ENCODE results near the gene MAPK11.
A peak's percentile ranks its signal among the peaks of the same experiment; 100 is the strongest.

The MAPK11 gene

DNA sequence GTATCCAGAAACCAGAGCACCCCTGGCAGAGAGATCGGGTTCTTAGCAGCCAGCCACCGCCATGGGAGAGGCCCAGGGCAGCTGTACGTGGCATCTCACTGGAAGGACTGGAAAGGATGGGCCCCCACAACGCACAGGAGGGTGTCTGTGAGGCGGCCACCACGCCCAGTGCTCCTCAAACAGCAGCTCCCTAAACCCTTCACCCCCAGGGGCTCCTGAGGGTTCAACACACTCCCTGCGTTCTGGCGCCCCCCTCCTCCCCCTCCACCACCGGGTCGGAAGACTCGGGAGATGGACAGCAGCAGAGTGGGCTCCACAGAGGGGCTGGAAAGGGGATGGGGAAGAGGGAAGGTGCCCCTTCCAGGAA is 9.8 kb downstream of the MAPK11 start:
- no peak for DNase-seq

GRCh38 chr22:50259302-50259701 is 10.9 kb downstream of the MAPK11 start:
- DNase-seq = no peak

GRCh38 chr22:50258361-50259292 is 11.6 kb downstream of the MAPK11 start:
- no peak for DNase-seq

GRCh38 chr22:50257451-50258360 is 12.5 kb downstream of the MAPK11 start:
- no peak for DNase-seq

GRCh38 chr22:50257041-50257440 is 13.1 kb downstream of the MAPK11 start:
- no peak for DNase-seq

GRCh38 chr22:50256258-50256862 is 13.8 kb downstream of the MAPK11 start:
- DNase-seq = no peak

- DNase-seq = no peak
Observed at GRCh38 chr22:50255607-50256006, 14.6 kb downstream of the MAPK11 start.

- no peak for DNase-seq
Observed at GRCh38 chr22:50255099-50255498, 15.1 kb downstream of the MAPK11 start.

DNA sequence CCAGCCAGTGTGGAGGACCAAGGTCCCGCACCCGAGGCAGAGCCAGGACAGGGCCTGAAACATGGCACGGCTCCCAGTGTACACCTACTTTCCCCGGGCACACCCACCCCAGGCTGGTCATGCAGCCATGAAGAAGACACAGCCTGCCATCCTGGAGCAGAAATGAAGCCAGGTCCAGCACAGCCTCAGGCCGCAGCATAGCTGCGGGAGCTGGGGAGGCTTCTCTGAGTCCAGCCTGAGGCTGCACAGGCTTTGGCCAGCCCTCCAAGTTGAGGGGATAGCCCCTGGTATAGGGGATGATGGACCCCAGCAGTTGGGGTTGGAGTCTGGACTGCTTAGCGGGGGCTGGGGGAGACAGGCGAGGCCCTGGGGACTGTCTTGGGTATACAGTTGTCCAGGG is 16.2 kb downstream of the MAPK11 start:
- no peak for DNase-seq

DNA sequence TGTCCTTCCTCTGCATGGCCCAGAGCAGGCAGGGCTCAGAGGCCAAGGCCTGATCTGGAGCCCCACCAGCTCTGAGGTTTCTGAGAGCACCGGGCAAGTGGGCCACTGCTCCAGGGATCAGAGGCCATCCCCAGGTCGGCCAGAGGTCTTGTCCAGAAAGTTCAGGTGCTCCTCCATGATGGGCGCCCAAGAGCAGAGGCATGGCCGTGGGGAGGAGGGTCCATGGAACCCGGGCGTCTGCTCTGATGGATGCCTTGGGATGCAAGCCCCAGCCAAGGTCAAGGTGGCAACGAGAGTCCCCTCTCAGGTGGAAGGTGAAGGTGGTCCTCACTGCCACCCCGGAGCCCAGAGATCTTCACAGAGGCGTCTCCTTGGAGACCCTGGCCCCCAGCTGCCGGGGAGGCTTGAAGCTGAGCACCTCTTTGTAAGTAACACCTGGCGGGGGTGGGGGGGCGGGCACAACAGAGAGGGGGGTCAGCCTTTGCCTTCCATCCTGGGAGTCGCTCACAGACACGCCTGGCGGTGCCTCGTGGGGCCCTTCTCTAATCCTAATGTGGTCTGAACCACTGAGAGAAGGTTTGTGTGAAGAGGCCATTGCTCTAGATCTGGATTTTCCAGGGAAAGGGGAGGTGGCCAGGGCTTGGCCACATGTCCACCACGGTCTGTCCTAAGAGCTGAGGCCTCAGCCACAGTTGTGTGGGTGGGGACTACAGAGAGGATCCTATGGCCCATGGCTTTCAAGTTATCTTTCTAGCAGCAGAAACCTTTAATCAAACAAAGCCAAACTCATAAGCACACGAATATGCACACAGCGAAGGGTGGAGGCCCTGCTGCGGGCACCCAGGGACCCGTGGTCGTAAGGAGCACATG is 16.9 kb downstream of the MAPK11 start:
- DNase-seq = no peak

DNA sequence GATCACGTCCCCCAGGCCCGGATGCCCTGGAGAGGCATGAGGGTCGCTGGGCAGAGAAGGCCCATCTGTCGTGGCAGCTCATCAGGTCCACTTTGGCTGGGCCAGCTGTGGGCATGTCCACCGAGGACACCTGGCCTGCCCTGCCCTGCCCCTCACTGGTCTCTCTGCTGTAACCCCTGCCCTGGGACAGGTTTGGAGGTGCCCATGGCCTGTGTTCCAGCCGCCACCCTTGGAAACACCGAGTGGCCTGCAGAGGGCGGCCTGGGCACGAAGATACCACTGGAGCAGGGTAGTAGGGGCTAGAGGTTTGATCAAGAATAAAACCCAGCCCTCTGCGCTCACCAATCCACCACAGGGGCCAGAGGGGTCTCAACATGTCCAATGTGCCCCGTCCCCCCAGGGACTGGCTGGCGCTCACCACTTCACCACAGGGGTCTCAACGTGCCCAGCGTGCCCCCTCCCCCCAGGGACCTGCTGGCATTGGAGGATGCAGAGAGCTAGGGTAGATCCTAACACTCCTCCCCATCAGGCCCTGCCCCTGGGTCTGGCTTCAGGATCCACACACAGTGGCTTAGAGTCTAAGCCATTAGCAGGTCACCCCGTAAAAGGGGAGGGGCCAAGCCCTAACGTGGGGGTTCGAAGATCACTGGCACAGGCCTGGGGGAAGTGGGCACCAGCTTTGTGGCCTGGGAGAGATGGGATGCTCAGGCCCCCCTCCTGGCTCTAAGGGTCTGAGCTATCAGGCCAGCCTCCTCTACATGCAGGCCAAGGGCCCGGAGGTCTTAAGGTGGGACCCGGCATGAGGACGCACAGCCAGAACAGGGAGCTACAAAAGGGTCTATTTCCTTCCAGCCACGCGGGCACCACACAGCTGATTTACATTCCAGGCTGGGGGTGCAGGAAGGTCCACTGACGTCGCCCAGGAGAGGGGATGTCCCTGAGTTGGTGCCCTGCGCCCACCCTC is 17.8 kb downstream of the MAPK11 start:
- DNase-seq = no peak

GRCh38 chr22:50251477-50252081 is 18.6 kb downstream of the MAPK11 start:
- DNase-seq = no peak

GRCh38 chr22:50250555-50251476 is 19.4 kb downstream of the MAPK11 start, which contains the start of gene HDAC10:
TSS of gene HDAC10 (minus strand) at chr22:50251265. CDS start at chr22:50251032, 233 bp downstream.
- no peak for DNase-seq

DNA sequence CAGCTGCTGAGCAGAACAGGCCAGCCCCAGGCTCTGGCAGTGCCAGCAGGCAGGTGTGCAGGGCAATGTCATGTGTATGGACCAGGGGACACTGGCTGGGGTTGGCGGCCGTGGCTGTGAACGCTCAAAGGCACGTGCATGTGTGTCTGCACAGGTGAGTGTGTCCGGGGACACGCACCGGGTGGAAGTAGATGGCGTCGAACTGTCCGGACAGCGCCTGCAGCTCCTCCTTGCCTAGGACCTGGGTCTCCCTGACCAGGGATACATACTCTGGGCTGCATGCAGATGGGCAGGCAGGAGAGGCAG is 20.0 kb downstream of the MAPK11 start:
- no peak for DNase-seq

GRCh38 chr22:50249341-50250248 is 20.6 kb downstream of the MAPK11 start:
- no peak for DNase-seq

GRCh38 chr22:50248196-50249081 is 21.7 kb downstream of the MAPK11 start:
- no peak for DNase-seq

- DNase-seq = peak; percentile 46
Observed at GRCh38 chr22:50247748-50248147, 22.4 kb downstream of the MAPK11 start.
